ENCODE results near the gene CELA2B.
"Not testable (repeated sequence)": the region's sequence is repeated elsewhere in the genome, so short reads cannot be mapped to it uniquely, and the experiment has no call there.

CELA2B gene

DNA sequence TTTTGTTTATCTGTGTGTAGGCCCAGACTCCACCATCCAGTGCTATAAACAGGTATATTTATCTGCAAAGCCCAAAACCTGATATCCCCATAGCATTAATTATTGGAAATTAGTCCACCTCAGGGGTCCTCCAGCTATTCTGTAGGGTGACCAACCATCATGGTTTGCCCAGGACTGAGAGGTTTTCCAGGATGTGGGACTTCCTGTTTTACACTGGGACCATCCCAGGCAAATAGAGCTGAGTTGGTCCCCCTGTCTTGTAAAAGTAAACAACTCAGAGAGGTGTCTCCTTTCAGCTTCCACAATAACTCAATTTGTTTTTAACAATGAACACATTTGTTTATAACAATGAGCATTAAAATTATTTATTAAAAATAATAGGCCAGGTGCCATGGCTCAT, 7.8 kb upstream of the CELA2B start:
- no peak for DNase-seq (ENCODE audit: low read depth, low spot score)

- DNase-seq (ENCODE audit: low read depth, low spot score), result no peak
These were observed 6.5 kb upstream of the CELA2B start for GRCh38 chr1:15469361-15469760.

GRCh38 chr1:15469821-15470448, 6.0 kb upstream of the CELA2B start:
- DNase-seq (ENCODE audit: low read depth, low spot score), result not testable (repeated sequence)

DNA sequence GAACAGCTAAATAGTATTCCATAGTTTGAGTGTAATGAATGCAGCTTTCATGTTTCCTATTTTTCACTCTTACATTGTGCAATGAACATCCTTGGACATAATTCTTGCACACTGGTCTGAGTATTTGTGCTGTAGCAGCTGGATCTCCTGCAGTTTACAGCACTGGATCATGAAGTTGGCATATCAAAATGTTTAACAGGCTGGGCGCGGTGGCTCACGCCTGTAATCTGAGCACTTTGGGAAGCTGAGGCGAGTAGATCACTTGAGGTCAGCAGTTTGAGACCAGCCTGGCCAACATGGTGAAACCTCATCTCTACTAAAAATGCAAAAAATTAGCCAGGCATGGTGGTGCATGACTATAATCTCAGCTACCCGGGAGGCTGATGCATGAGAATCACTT, 4.8 kb upstream of the CELA2B start:
- not testable (repeated sequence) for DNase-seq (ENCODE audit: low read depth, low spot score)

GRCh38 chr1:15471723-15472122, 4.2 kb upstream of the CELA2B start:
- not testable (repeated sequence) for DNase-seq (ENCODE audit: low read depth, low spot score)

DNA sequence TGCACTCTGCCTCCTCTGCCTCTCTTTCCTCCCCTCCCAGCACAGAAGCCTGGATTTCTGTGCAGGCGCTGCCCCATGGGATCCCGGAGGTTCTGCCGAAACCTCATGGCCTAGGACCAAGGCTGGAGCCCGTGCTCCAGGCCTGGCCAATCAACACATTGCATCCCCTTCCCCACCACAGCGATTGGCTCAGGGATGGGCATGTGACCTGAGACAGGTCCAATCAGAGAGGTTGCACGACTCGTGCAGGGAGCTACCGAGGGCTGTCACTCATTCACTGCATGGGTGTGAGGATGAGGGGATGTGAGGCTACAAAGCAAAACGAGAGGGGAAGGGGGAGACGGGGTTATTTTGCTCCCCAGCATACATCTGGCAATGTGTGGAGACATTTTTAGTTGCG, 3.3 kb upstream of the CELA2B start:
- DNase-seq (ENCODE audit: low read depth, low spot score), result no peak

DNA sequence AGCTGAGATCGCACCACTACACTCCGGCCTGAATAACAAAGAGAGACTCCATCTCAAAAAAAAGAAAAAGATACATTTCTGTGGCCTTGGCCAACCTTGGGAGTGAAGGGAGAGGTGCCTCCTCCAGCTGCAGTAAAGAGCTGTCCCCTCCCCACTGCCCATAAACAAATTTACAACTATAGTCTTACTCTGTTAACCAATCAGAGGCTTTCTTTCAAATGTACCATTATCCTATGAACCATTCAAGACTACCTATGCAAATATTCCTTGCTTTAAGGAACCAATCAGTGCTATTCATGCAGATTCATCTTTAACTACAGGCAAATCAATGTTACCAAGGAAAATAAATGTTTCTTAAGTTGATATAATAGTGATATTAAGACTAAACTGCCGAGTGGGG, 1.0 kb downstream of the CELA2B start:
- DNase-seq (ENCODE audit: low read depth, low spot score), result no peak

GRCh38 chr1:15477646-15478212, 1.8 kb downstream of the CELA2B start:
- no peak for DNase-seq (ENCODE audit: low read depth, low spot score)

DNA sequence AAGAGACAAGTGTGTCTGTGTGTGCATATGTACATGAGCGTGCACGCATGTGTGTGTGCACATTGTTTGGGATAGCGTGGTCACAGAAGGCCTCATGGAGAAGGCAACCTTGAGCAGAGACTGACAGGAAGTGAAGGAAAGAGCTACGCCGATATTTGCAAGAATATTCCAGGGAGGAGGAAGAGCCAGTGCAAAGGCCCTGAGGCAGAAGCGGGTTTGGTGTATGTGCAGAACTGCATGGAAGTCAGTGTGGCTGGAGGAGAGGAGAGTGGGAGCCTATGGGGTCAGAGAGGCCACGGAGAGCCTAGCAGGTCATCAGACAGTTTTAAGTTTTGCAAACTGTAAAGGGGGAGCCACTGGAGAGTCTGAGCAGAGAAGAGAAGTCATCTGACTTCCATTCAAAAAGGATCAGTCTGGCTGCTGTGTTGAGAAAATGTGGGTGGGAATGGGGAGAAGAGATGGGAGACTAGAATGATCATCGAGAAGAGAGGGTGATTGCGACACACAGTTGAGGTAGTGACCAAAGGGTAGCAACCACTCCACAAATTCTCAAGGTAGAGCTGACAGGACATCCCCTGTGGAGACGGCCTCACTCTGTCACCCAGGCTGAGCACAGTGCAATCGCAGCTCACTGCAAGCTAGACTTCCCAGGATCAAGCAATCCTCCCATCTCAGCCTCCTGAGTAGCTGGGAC, 3.9 kb downstream of the CELA2B start:
- DNase-seq (ENCODE audit: low read depth, low spot score), result no peak

DNA sequence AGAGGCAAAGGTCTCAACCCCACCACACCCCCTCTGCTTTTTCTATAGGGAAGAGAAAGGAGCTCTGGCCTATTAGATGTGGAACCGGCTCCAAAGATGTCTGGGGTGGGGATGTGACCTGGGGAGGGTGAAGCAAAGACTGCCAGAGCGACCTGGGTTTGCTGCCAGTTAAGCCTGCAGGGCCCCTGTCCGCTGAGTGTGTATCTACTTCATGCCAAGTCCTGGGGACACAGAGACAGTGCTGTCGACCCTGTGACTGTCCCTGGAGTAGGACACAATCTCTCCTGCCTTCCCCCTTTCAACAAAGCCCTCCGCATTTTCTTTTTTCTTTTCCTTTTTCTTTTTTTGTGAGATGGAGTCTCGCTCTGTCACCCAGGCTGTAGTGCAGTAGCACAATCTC, 6.6 kb downstream of the CELA2B start:
- DNase-seq (ENCODE audit: low read depth, low spot score), result not testable (repeated sequence)

DNA sequence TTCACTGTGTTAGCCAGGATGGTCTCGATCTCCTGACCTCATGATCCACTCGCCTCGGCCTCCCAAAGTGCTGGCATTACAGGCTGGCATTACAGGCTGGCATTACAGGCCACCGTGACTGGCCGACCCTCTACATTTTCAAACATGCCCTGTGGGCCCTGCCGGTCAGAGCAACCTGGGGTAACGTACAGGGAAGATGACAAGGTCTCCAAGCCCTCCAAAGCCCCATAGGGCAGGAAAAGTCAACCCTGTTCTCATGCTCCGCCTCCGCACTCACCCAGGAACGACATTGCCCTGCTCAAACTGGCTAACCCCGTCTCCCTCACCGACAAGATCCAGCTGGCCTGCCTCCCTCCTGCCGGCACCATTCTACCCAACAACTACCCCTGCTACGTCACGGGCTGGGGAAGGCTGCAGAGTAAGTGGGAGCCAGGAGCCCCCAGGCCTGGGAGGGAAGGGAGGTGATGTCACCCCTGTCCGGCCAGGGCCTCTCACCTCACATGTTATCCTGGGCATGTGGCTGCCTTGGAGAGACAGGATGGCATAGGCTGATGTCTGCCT, 7.2 kb downstream of the CELA2B start:
- not testable (repeated sequence) for DNase-seq (ENCODE audit: low read depth, low spot score)

DNA sequence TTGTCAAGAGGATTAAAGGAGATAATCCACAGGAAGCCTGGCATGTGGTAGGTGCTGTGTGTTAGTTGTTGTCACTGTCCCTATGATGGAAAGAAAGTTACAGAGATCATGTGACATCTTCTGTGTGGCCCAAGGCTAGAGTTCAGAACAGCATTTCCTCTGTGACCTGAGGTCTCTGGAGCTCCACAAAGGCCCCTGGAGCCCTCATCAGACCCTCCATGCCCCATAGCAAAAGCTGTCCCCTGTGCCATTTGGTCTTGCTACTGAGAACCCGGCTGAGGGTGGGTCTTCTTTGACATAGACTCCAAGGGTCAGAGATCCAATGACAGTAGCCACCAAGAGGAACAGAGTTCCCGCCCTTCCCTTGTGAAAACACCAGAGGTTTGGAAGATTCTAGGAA, 8.1 kb downstream of the CELA2B start:
- no peak for DNase-seq (ENCODE audit: low read depth, low spot score)

- DNase-seq (ENCODE audit: low read depth, low spot score), result not testable (repeated sequence)
These were observed 8.5 kb downstream of the CELA2B start for GRCh38 chr1:15484443-15484842.

DNA sequence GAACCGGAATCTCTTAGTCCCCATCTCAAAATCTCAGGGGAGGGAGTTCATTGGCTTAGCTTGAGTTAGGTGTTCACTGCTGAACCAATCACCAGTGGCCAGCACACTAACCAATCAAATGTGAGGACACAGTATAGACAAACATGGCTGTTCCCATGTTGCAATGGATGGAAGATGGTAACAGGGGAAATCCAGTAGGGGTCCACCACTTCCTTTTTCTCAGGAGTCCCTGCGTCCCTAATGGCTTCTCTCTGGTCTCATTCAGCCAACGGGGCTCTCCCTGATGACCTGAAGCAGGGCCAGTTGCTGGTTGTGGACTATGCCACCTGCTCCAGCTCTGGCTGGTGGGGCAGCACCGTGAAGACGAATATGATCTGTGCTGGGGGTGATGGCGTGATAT, 9.7 kb downstream of the CELA2B start:
- DNase-seq (ENCODE audit: low read depth, low spot score), result no peak

DNA sequence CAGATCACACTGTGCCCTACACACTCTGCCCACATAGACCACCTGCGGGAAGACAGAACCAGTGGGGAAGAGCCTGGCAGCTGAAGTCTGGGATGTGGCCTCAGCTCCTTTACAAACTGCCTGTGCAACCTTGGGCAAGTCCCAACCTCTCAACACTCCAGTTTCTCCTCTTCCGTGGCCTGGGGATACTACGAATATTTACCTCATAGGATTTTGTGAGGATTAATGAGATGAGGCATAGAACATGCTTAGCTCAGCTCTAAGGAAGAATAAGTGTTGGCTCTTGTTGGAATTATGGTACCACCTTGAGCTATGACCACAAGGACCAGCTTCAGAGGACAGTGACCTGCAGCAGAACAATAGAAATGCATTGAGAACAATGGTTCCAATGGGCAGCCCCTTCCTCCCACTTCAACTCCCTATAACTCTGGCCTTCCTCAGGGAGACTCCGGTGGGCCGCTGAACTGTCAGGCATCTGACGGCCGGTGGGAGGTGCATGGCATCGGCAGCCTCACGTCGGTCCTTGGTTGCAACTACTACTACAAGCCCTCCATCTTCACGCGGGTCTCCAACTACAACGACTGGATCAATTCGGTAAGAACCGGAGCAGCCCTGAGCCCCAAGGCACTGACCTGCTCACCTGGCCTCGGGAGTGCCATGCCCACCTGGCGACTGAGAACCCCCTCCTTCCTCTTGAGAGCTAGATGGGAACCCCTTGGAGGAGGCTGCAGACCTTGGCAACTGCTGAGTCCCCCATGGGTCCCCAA, 11.1 kb downstream of the CELA2B start:
- DNase-seq (ENCODE audit: low read depth, low spot score), result not testable (repeated sequence)

DNA sequence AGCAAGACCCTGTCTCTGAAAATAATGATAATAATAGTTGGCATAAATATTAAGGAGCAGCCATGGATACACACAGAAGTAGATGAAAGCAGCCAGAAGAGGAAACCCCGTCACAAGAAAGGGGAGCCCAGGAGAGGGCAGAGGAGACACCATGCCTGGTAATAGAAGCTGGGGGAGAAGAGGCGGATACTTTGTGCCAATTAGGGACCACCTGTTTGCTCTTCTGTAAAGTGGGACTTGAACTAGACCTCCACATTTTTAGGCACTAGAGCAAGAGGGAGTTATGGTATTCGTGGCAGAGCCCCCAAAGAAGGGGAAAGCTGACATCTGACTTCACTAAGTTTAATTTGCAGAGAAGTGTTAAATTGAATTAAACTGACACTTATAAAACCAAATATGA, 12.5 kb downstream of the CELA2B start:
- no peak for DNase-seq (ENCODE audit: low read depth, low spot score)

GRCh38 chr1:15489052-15489736, 13.3 kb downstream of the CELA2B start:
- no peak for DNase-seq (ENCODE audit: low read depth, low spot score)

DNA sequence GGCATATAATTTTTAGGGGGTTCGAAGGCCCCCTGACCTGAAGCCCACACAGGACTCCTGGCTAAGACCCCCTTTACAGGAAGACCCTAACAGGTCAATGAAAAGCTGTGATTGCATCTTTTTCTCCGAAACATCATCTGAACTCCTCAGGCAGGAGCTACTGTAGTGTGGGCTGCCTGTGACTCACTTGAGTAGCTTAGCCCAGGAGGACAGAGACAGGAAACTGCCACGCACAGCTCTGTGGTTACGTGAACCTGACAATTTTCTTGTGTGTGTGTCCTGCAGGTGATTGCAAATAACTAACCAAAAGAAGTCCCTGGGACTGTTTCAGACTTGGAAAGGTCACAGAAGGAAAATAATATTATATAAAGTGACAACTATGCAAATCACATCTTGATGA, 15.1 kb downstream of the CELA2B start:
- not testable (repeated sequence) for DNase-seq (ENCODE audit: low read depth, low spot score)

GRCh38 chr1:15492596-15492995, 16.7 kb downstream of the CELA2B start:
- DNase-seq (ENCODE audit: low read depth, low spot score), result no peak

DNA sequence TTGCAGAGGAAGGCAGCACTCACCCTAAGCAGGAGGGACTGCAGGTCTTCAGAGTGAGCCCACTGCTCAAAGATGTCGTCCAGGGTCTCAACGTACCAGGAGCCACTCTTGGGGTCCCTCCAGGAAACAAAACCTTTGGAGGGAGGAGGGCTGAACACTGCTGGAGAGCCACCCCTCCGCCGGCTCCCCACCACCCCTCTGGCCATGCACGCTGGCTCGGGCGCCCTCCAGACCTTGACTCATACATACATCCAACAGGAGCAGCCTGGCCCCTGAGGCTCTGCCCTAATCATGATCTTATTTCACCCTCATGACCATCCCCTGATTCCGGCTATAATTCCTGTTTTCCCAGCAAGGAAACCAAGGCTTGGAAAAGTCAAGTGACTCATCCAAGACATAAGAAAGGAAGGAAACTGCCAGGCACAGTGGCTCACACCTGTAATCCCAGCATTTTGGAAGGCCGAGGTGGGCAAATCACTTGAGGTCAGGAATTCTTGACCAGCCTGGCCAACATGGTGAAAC, 18.0 kb downstream of the CELA2B start:
- DNase-seq (ENCODE audit: low read depth, low spot score), result no peak
